NCI-H1105 (cell line): ENCODE results near the gene RASAL2.
"Not testable (repeated sequence)": the region's sequence is repeated elsewhere in the genome, so short reads cannot be mapped to it uniquely, and the experiment has no call there.

Experiments used
- DNase-seq: peaks from one replicate; lab custom pipeline; 2025; lab: John Stamatoyannopoulos, UW

Gene RASAL2

DNA sequence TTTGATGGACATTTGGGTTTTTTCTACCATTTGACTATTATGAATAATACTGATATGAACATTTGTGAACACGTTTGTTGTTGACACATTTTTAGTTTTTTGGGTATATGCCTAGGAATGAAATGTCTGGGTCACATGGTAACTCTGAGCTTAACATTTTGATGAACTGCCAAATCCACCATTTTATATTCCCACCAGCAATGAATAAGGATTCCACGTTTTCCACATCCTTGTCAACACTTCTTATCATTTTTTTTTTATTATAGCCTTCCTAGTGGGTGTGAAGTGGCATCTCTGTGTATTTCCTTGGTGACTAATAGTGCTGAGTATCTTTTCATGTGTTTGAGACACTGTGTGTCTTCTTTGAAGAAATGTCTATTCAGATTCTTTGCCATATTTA, 67.6 kb downstream of the RASAL2 start:
- DNase-seq: no peak

DNA sequence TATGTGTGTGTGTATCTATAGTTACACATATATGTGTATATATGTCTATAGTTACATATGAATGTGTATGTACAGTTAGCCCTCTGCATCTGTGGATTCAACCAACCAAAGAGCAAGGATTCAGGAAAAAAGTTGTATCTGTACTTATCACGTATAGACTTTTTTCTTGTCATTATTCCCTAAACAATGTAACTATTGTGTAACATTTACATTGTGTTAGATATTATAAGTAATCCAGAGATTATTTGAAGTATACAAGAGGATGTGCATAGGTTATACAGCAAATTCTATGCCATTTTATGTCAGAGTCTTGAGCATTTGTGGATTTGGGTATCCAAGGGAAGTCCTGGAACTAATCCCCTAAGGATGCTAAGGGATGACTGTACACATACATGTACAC, 71.3 kb downstream of the RASAL2 start:
- no peak for DNase-seq

DNA sequence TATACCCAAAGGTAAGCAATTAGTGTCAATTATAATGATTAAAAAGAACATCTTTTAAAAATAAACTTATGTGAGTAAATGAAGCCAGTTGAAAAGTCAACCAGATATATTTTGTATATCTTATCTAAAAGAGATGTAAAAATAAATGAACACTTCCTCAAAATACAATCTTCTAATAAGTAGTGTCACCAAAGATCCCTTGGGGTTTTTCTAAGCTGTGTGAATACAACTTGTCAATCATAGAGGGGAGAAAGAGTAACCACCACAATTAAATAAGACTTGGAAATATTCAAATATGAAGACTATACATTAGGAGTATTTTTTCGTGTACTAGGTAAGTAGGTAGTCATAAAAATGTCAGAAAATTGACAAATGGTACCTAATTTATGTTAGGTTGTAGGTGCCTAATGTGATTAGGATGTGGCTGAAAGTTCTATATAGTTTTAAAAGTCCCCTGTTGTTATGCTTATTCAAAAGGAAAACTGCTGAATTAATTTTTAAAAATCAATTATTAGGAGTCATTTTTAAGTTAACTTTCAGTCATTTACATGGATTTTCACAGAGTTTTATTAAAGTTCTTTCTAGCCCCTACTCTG, 72.6 kb downstream of the RASAL2 start:
- DNase-seq: no peak

DNA sequence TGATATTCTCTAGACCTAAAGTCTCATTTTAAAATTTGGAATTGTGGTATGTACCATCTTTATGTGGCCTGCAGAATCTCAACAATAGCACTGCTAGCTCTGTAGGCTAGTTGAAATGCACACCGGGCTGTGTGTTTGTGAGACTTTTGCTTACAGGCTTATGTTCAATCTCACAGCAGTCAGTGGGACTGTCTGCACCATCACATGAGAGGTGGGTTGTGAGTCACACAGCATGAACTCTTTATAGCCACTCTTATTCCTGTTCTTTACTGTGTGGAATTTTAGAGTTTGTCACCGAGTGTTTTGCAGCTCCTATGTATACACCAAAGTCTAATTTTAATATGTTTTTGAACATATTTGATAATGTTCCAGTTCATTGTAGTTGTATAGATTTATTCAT, 74.6 kb downstream of the RASAL2 start:
- DNase-seq: no peak

DNA sequence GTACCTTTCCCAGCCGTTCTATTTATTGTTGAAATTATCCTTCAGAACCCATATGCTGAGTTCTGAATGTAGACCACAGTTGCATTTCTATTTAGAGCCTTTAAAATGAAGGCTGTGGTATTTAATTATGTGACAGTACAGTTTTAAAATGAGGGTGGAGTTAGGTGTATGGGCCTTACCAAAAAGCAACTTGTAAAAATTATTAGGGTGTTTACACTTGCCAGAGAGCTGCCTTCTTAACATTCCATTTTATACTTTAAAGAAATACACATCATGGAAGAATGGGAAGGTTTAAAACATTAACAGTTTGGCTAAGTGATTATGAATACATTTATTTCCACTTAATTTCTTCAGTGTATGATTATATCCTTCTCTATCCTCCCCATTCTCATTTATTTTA, 75.7 kb downstream of the RASAL2 start:
- no peak for DNase-seq

DNA sequence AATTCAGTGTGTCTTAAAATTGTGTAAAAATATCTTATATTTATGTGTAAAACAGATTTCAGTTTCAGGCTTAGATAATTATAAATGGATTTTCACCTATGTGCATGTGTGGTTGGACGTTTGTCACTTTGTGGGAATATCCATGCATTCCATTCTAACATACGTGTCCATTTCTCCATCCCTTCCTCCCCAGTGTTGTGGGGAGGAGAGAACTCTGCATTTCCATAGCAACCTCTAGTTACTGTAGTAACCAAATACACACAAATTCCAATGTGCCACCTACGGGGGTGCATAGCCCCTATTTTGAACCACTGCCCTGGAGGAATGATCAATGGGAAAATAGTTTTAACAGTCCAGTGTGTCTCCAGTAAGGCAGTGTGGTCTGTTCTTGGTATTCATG, 79.0 kb downstream of the RASAL2 start:
- no peak for DNase-seq

DNA sequence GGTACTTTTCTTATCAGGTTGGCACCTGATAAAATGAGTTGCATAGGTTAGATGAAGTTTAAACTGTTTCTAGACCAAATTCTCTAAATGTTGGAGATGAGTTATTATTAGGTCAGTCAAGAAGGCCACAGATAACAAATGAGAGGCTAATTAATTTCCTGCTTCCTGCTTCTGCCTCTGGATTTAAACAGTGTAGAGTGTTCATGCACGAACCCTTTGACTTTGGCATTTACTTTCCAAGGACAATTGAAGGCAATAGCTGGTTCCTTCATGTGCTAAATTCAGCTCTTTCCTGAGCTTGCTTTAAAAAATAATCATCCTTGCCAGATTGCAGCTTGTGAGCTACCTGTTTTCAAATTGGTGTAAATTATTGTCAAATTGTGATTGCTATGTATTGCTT, 80.6 kb downstream of the RASAL2 start:
- no peak for DNase-seq

DNA sequence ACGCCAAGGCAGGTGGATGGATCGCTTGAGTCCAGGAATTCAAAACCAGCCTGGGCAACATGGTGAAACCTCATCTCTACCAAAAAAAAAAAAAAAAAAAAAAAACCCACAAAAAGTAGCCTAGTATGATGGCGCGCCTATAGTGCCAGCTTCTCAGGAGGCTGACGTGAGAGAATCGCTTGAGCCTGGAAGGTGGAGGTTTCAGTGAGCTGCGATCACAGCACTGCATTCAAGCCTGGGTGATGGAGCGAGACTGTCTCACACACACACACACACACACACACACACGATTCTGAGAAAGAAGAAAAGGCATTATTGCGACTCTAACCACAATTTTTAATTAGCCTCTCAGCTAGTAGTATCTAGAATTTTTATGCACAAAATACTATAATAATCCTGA, 86.5 kb downstream of the RASAL2 start:
- DNase-seq: no peak

DNA sequence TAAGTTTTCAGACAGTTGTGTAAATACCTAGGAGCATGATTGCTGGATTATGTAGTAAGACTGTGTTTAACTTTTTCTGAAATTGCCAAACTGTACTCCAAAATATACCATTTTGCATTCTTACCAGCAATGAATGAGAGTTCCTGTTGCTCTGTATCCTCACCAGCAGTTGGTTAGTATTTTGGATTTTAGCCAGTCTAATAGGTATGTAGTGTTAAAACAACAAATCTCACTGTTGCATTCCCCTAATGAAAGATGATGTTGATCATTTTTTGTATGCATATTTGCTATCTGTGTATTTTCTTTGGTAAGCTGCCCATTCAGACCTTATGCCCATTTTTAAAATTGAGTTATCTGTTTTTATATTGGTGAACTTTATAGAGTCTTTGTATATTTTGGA, 89.9 kb downstream of the RASAL2 start:
- DNase-seq: no peak

DNA sequence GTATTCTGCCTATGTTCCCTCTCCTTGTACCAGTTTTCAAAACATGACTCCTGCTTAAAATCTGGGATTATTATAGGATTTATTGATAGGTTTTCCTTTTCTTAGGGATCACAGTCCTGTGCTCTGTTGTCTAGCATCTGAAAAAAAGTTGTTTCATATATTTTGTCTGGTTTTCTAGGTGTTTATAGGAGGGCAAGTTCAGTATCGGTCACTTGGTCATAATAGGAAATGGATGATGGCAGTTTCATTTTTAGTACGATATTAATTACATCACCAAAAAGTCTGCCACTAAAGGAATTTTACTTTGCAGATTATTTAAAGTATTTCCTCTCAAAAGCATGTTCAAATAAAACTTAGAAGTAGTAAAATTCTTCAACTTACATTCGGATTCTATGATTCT, 94.4 kb downstream of the RASAL2 start:
- DNase-seq: no peak

DNA sequence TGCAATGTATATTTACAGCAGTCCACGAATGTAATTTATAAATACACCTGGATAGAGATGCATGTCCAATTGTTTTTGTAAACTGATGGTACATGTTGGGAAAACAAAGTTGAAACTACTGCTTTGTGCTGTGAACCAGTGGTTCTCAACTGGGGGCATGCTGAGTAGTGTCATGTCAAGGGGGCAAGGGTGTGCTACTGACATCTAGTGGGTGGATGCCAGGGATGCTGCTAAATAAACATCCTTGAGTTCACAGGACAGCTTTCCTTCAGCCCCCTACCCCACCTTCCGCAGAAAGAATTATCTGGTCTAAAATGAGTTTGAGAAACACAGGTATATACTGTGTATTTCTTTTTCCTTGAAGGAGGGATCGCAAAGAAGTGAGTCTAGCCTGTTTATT, 95.9 kb downstream of the RASAL2 start:
- DNase-seq: peak; percentile 1

DNA sequence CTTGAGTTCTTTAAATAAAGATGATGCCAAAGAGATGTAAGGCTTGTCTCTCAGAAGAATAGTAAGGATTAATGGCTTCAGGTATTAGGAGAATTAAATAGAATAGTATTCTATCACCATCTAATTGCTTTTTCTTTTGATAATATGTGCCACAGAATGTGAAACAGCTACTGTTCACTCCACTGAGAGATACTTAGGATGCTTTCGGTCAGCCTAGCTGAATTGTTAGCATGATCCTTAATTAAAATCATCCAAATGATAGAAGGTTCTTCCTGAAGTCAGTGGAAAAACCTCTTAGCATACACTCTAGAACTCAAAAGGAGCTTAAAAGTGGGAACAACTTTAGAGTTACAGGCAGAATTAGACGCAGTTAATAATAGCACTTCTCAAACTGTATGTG, 97.0 kb downstream of the RASAL2 start:
- no peak for DNase-seq

DNA sequence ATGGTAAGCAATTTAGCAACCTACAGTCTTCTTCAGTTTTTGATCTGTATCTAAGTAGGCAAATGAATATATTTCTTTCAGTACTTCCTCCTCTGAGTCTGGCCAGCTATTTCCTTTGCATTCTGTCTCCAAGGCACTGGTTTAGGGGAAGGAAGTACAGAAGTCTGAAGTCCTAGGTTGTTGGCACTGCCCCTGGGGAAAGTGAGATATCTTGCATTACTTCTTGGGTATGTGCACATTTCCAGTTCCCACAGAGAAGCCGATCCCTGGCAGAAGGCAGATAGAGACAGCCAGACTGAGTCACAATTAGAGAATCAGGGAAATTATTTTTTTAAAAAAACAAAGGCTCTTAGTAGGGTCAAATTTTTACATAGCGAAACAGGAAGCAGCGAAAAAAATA, 98.8 kb downstream of the RASAL2 start:
- DNase-seq: no peak

DNA sequence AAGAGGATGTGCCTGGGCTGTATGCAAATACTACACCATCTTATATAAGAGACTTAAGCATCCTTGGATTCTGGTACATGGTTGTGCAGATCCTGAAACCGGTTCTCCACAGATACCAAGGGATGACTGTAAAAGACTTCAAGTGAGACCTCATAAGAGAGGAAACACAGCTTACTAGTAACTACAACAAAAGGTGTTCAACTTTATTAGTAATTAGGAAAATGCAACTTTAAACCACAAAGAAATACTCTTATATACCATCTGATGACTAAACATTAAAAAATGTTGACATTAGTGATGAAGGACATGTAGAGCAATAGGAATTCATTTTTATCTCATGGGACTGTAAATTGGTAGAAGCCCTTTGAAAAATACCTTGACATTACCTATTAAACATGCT, 102.7 kb downstream of the RASAL2 start:
- DNase-seq: no peak

DNA sequence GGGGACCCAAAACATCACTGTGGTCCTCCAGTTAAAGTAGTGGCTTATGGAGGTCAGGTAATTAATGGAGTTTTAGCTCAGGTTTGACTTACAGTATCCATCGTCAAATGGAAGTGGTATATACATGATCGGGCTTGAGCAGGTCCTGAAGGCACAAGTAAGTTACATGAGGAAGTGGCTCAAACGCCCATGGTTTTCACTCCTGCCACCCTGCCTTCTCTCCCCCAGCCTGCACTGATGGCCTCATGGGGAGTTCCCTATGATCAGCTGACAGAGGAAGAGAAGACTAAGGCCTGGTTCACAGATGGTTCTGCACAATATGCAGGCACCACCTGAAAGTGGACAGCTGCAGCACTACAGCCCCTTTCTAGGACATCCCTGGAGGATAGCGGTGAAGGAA, 108.2 kb downstream of the RASAL2 start:
- DNase-seq: not testable (repeated sequence)

DNA sequence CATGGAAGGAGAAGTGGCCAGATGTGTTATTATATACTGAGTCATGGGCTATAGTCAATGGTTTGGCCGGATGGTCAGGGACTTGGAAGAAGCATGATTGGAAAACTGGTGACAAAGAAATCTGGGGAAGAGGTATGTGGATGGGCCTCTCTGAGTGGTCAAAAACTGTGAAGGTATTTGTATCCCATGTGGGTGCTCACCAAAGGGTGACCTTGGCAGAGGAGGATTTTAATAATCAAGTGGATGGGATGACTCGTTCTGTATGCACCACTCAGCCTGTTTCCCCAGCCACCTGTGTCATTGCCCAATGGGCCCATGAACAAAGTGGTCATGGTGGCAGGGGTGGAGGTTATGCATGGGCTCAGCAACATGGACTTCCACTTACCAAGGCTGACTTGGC, 108.6 kb downstream of the RASAL2 start:
- not testable (repeated sequence) for DNase-seq

DNA sequence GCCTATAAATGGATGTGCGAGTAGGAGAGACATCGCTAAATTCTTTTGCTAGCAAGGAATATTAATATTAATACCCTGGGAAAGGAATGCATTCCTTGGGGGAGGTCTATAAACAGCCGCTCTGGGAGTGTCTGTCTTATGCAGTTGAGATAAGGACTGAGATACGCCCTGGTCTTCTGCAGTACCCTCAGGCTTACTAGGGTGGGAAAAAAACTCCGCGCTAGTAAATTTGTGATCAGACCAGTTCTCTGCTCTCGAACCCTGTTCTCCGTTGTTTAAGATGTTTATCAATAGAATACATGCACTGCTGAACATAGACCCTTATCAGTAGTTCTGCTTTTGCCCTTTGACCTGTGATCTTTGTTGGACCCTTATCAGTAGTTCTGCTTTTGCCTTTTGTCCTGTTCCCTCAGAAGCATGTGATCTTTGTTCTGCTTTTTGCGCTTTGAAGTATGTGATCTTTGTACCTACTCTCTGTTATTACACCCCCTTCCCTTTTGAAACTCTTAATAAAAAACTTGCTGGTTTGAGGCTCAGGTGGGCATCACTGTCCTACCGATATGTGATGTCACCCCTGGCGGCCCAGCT, 114.5 kb downstream of the RASAL2 start:
- DNase-seq: not testable (repeated sequence)

DNA sequence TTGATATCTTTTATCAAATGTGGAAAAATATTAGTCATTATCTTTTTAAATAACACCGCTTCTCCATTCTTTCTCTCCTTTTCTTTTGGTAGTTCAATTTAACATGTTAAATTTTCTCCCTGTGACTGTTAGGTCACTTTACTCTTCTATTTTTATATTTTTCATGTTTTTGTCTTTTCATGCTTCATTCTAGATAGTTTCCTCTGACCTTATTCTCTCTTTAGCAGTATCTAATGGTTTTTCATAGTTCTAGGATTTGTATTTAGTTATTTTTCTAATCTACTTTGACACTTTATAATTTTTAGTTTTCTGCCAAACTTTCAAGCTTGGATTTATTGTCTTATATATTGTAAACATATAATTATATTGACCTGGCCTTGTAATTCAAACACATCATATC, 116.0 kb downstream of the RASAL2 start:
- DNase-seq: no peak

DNA sequence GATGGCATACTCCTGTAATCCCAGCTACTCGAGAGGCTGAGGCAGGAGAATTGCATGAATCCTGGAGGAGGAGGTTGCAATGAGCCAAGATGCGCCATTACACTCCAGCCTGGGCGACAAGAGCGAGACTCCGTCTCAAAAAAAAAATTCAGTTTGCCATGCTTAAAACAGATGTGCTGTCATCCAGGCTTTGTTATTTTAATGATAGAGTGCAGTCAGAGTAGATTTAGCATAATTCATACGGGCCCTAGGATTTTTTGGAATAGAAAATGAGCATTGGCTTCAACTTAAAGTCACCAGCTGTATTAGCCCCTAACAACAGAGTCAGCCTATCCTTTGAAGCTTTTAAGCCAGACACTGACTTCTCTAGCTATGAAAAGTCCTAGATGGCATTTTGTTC, 124.6 kb downstream of the RASAL2 start:
- no peak for DNase-seq

DNA sequence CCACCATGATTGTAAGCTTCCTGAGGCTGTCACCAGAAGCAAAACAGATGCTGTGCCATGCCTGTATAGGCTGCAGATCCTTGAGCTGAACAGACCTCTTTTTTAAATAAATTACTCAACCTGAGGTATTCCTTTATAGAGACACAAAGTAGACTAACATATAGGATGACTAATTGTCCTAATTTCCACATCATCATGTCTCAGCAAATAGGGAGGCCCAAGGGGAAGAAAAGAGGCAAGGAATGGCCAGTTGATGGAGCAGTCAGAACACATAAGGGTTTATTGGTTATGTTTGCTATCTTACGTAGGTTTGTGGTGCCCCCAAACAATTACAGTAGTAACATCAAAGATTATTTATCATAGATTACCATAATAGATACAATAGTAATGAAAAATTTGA, 126.2 kb downstream of the RASAL2 start:
- DNase-seq: no peak

DNA sequence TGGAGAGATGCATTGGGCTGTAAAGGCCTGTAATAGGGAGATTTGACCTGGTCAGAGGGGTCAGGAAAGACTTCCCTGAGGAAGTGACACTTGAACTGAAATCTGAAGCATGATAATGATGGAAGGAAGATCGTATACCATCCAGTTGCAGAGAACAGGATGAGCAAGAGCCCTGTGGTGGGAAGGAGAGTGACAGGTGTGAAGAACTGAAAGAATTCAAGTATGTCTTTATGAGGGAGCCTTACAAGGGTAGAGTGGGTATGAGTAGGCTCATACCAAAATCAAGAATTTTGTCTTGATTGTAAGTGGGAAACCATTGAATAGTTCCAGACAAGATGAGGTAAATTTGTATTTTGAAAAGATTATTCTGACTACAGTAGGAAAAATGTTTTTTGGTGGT, 129.4 kb downstream of the RASAL2 start:
- no peak for DNase-seq

DNA sequence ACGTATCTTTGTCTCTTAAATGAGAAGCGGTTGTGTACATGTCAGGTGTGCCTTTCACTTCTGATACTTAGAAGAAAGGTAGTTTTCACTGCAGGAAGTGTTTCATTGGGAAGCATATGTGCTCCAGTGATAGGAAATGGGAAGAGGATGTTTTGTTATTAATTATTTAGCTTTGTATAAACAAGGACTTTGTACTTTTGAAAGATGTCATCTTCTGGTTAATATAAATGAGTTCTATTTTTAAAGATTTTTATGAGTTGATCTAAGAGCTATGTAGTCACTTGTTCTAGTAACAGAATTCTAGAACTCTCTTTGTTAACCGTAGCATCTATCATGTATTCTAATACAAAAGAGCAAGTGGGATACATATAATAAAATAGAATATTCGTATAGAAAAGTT, 130.5 kb downstream of the RASAL2 start:
- DNase-seq: no peak

DNA sequence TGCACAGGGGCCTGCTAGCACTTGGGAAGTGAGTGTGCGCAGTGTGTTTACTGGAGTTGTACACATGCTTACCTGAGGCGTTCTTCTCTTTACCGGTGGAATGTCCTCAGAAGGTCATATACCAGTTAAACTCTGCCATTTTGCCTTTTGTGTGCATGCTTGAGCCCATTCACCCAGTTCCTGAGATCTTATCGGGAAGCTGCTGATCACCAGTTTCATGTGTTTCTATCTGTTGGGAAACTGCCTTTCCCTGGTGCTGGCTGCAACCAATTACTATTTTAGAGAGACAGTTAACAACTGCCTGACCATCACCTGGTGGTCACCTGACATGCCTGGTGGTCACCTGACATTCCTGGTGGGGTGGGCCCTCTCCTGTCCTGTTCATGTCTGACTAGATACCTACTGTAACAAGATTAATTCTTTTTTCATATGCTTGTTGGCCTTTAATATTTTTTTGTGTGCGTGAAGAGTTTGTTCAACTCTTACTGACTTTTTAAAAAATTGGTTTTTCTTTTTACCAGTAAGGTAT, 137.0 kb downstream of the RASAL2 start:
- no peak for DNase-seq

DNA sequence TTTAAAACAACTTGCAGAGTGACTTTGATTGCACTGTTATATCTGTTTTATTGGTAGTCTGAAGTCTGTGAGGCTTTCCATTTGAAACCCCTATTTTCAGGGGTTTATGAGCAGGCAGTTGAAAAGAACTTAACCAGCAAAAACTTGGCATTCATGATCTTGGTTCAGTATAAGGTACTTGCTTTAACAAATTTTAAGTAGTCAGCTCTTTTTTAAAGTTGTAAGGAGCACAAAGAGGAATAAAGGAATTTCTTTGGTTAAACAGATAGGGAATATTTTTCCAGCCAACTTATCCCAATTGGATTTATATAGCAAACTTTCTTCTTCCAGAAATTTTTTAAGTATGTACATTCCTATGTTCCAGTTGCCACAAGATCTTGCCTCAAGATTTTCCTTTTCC, 138.2 kb downstream of the RASAL2 start:
- DNase-seq: no peak
